ENCODE measurements around the gene RAB35. TPM values are rescaled to one million over a fixed set of nuclear protein-coding genes. Genes with fewer than 3 reads are reported as not detected.

RAB35 gene
- total and polyA plus RNA-seq, 2 experiments from 2014 or later: 22.6 to 24.0 TPM

- Histone ChIP-seq H4K20me1 (ENCODE audit: insufficient read depth, poor library complexity, severe bottlenecking) (no peaks in the 10 kb centered on the region), H3K27me3 (no peaks in the 10 kb centered on the region), H3K27ac (no peak overlapping the region), H3K79me2 (no peaks in the 10 kb centered on the region), H3K4me3 (no peak overlapping the region), H3K4me2 (no peak overlapping the region), H3K4me1 (ENCODE audit: insufficient read depth) (no peaks in the 10 kb centered on the region), H3K9me2 (replicated peaks; ENCODE audit: insufficient read depth) (no peaks in the 10 kb centered on the region), H3K36me3 (replicated peaks; ENCODE audit: insufficient read depth, low read depth) (no peaks in the 10 kb centered on the region), H2AFZ (no peak overlapping the region), H3K9me3 (ENCODE audit: low read depth) (no peaks in the 10 kb centered on the region)
- no peak for DNase-seq (ENCODE audit: low spot score)
- TF ChIP-seq CTCF (IDR thresholded peaks at IDR 0.05; ENCODE audit: poor library complexity): no peak
- WGBS (ENCODE audit: low lambda C conversion rate, missing lambda C conversion rate): 87% methylated on average over 3 of the region's 3 CpGs
Measured at GRCh38 chr12:120067084-120067869, 49.3 kb downstream of the RAB35 start.

GRCh38 chr12:120066341-120066740 lies 50.2 kb downstream of the RAB35 start:
- Histone ChIP-seq H3K9me3 (ENCODE audit: low read depth) (no peaks in the 10 kb centered on the region), H3K36me3 (replicated peaks; ENCODE audit: insufficient read depth, low read depth) (no peaks in the 10 kb centered on the region), H3K4me1 (ENCODE audit: insufficient read depth) (no peaks in the 10 kb centered on the region), H3K4me3 (no peak overlapping the region), H2AFZ (no peak overlapping the region), H3K4me2 (no peak overlapping the region), H4K20me1 (ENCODE audit: insufficient read depth, poor library complexity, severe bottlenecking) (no peaks in the 10 kb centered on the region), H3K27ac (no peak overlapping the region), H3K79me2 (no peaks in the 10 kb centered on the region), H3K9me2 (replicated peaks; ENCODE audit: insufficient read depth) (no peaks in the 10 kb centered on the region), H3K27me3 (no peaks in the 10 kb centered on the region)
- TF ChIP-seq CTCF (IDR thresholded peaks at IDR 0.05; ENCODE audit: poor library complexity) (no peak), EZH2phosphoT487 (IDR thresholded peaks at IDR 0.05; ENCODE audit: low read depth, severe bottlenecking, unreplicated experiment) (no peak), EZH2 (IDR thresholded peaks at IDR 0.05; ENCODE audit: borderline replicate concordance) (no peak)
- 81% methylated on average over 2 of the region's 2 CpGs for WGBS (ENCODE audit: low lambda C conversion rate, missing lambda C conversion rate)
- DNase-seq (ENCODE audit: low spot score): no peak

GRCh38 chr12:120065472-120065871 lies 51.1 kb downstream of the RAB35 start:
- TF ChIP-seq EZH2 (IDR thresholded peaks at IDR 0.05; ENCODE audit: borderline replicate concordance) (no peak), CTCF (IDR thresholded peaks at IDR 0.05; ENCODE audit: poor library complexity) (no peak), EZH2phosphoT487 (IDR thresholded peaks at IDR 0.05; ENCODE audit: low read depth, severe bottlenecking, unreplicated experiment) (no peak)
- H3K9me3 ChIP-seq (ENCODE audit: low read depth): no peaks in the 10 kb centered on the region
- no peak overlapping the region for H3K4me3 ChIP-seq
- peak overlapping the region; percentile 25 for H3K4me2 ChIP-seq
- peak overlapping the region; percentile 9 for H3K27ac ChIP-seq
- H3K9me2 ChIP-seq (replicated peaks; ENCODE audit: insufficient read depth): no peaks in the 10 kb centered on the region
- no peaks in the 10 kb centered on the region for H3K36me3 ChIP-seq (replicated peaks; ENCODE audit: insufficient read depth, low read depth)
- no peaks in the 10 kb centered on the region for H3K27me3 ChIP-seq
- no peak for DNase-seq (ENCODE audit: low spot score)
- H2AFZ ChIP-seq: no peak overlapping the region
- no peaks in the 10 kb centered on the region for H3K4me1 ChIP-seq (ENCODE audit: insufficient read depth)
- WGBS (ENCODE audit: low lambda C conversion rate, missing lambda C conversion rate): 100% methylated on average over 1 of the region's 1 CpG
- no peaks in the 10 kb centered on the region for H3K79me2 ChIP-seq
- H4K20me1 ChIP-seq (ENCODE audit: insufficient read depth, poor library complexity, severe bottlenecking): no peaks in the 10 kb centered on the region
